T-helper 1 cell treated with Interleukin-12 subunit alpha and Interleukin-12 subunit beta and Interleukin-4 antibody, amounts not matched to agents 30 ng/mL and 1 ng/mL, for 36 hours (primary cell): Measurements from ENCODE around the gene ZNF316. TPM values are rescaled to one million over a fixed set of nuclear protein-coding genes. Genes with fewer than 3 reads are reported as not detected.
"Not testable (repeated sequence)": the region's sequence is repeated elsewhere in the genome, so short reads cannot be mapped to it uniquely, and the experiment has no call there.

Experiments used
- intact Hi-C: fragments of 100-400 bp; cut with micrococcal nuclease; formaldehyde crosslinking; loops from one replicate; pipeline ENCODE4 v1.15.1; 2024
- total RNA-seq: library from RNA; stranded (reverse); gene quantifications from 2 replicates; pipeline ENCODE4 v1.2.3, GENCODE V29; 2022

The ZNF316 gene
- total RNA-seq, 1 donor from 2014 or later, result 28.9 TPM

DNA sequence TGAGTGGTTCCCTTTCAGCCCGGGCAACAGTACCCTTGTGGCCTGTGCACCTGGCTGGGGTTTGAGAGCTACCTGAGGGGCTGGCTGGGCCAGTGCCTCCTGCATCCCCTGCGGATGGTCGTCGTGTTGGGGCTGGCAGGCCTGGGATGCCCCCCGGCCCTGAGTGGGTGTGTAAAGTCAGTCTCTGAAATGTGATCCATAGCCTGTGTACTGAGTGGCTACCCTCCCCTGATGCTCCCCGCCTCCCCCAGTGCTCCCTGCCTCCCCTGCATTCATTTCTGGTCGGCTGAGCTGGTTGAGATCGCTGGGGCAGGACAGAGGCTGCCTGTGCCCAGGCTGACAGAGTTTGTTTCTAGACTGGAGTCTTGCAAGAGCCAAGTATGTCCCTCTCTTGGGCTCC lies 9.3 kb downstream of the ZNF316 start:
- intact Hi-C loops, result no loop called here

DNA sequence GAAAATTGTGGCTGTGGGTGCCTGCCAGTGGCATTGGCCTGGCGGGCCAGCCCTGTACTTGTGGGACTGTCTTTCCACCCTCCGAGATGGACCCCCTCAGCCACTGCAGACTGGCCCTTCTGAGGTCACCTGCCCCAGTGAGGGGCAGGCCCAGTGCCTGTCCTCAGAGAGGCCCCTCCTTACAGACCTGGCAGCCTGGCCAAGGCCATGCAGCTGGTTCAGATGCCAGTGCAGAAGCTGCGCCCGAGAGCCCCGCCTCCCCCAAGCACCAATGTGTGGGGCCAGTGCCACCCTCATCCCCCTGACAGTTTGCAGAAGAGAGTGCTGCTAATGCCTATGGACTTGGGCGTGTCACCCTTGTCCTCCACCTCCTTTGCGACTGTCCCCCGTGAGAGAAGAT lies 10.0 kb downstream of the ZNF316 start:
- intact Hi-C loops, result no loop called here

DNA sequence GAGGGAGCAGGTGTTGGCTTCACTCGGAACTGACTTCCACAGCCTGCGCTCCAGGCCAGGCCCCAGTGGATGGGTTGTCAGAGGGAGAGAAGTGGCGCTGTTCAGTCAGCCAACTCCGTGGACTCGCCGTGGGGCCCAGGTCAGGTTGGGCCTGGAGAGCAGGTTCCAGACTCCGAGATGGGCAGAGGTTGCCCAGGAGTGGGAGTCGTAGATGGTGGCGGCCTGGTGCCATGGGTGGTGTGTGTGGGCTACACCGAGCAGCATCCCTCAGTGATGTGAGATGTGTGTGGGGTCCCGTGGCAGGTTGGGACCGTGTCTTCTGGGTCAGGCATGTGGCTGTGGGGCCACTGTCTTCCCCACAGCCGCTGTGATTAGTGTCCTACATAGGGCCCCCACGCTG lies 10.4 kb downstream of the ZNF316 start:
- intact Hi-C loops, result no loop called here

DNA sequence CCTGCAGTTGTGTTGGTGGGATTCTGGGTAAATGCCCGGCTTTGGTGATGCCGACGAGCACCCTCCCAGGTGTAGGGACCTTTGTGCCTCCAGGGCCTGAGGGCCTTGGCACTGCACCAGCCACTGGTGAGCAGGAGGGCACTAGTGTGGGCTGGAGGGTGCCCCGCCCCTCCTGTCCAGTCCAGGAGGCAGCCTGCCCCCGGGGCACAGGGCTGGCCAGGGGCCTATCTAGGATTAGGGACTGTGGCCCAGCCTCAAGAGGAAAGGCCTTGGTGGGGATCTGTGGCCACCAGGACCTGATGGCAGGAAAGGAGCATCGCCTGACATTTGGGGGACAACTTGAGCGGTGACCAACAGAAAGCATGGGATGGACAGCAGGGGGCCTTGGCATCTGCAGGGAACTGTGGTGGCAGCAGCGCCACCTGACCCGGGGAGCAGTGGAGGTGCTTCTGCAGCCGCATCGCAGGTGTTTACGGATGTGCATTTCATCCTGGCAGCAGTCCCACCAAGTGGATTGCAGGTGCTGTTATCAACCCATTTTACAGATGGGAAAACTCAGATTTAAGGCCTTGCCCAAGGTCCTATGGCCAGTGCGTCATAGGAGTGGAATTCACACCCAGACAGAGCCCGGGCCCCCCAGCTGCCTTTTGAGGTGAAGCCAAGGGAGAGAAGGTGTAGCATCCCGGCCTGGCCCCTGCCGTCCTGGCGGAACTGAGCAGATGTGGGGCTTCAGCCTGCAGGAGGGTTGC lies 11.1 kb downstream of the ZNF316 start:
- intact Hi-C loops, result no loop called here

DNA sequence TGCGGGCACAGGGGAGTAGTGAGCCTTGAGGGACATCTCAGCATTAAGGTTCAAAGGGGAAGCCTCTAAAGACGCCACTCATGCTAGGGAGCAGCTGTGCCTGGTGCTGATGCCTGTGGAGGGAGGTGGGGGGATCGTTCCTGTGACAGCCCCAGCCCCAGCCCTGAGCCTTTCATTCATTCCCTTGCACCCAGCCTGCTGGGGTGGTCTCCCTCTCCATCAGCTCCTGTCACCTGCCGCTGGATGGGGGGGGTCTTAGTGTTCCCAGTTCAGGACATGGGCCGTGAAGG lies 11.6 kb downstream of the ZNF316 start:
- intact Hi-C loops, result no loop called here

DNA sequence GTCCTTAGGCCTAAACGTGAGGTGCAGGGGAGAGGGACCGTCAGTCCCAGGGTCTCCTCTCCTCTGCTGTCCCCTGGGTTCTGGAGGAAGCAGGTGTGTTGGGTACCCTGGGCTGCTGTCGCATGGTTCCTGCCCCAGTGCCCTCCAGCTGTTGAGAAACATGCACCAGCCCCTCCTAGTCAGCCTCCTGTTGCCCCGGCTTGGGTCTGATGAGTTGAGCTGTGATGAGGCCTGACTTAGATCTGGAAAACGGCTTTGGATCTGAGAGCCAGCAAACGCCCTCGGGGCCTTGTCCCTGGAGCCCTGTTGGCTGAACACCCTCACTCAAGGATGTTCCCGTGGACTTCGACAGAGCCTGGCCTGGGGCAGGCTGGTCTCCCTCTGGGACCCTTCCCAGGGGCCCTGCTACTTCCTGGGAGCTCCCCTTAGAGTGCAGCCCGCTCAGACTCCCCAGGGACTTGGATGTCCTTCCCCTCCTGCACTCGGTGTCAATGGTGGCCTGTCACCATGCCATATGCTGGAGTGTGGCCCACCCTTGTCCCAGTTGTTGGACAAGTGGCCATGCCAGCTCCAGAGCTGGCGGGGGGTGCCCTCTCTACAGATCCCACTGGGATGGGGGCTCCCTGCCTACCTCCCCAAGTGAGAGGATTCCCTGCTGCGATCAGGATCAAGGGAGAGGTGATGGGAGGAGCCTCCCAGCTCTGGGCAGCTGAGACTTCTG lies 12.3 kb downstream of the ZNF316 start:
- intact Hi-C loops, result no loop called here

DNA sequence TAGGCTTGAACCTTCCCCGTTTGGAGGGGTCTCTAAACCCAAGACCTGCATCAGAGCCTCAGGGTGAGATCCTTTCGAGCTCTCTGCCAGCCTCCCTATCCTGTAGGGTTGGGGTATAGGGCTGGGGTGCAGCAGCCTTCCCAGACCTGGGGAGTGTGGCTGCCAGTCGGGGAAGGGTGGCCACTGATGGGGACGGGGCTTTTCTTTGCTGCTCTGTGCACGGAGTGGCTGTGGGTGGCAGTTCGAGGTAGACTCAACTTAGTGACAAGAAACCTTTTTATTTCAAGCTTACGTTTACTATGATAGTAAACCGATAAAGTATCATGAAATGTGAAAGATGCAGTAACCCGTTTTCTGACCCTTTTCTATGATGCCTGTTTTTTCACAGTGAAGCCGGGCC lies 13.0 kb downstream of the ZNF316 start:
- intact Hi-C loops, result no loop called here

DNA sequence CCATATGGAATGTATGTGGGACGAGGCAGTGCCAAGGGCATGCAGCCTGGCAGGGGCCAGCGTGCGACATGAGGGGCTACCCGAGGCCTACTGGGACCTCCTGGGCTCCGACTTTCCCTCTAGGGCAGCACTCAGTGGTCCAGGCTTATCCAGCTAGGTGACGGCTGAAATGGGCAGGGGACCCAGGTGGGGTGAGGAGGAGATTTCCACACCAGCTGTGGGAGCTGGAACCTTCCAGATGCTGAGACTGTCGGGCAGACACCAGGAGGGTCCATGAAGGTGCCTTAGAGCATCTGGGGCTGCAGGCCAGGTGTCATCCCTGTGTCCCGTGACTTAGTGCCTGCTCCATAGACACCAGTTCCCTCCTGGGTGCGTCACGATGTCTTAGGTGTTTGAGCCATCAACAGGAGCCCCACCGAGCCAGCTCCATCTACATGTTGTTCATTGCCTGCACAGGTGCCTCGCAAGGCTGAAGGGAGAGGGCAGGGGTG lies 13.4 kb downstream of the ZNF316 start:
- intact Hi-C loops, result no loop called here

DNA sequence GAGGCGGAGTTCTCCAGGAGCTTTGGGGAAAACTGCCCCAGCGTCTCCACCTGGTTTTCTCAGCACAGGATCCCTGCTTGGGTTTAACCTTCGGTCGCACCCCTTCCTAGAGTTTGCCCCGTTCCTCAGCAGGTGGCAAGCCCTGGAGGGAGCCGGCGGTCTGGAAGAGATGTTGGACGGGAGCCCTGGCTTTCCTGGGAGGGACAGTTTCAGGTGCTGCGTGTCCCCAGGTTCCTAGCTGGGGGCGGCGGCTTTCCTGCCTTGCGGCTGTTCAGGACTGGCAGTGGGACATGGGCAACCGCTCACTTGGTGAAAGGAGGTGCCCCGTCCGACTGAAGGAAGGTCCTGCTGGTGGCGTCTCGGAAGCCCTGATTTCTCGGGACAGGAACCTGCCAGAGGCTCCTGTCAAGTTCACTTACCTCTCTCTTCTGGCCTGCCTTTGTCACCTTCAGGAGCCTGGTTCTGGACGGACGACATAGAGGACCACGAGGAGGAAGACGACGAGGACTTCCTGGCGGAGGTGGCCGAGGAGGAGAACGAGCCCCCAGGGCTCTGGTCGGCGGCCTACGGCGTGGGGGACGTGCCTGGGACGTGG lies 14.8 kb downstream of the ZNF316 start:
- intact Hi-C loops, result no loop called here

DNA sequence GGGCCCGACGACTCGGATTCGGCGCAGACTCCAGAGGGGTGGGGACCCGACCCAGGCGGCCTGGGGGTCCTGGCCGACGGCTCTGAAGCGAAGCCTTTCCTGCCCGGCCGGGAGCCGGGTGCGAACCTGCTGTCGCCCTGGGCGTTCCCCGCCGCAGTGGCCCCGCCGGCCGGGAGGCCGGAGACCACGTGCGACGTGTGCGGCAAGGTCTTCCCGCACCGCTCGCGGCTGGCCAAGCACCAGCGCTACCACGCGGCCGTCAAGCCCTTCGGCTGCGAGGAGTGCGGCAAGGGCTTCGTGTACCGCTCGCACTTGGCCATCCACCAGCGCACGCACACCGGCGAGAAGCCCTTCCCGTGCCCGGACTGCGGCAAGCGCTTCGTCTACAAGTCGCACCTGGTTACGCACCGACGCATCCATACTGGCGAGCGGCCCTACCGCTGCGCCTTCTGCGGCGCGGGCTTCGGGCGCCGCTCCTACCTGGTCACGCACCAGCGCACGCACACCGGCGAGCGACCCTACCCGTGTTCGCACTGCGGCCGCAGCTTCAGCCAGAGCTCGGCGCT lies 15.4 kb downstream of the ZNF316 start:
- intact Hi-C loops, result no loop called here

DNA sequence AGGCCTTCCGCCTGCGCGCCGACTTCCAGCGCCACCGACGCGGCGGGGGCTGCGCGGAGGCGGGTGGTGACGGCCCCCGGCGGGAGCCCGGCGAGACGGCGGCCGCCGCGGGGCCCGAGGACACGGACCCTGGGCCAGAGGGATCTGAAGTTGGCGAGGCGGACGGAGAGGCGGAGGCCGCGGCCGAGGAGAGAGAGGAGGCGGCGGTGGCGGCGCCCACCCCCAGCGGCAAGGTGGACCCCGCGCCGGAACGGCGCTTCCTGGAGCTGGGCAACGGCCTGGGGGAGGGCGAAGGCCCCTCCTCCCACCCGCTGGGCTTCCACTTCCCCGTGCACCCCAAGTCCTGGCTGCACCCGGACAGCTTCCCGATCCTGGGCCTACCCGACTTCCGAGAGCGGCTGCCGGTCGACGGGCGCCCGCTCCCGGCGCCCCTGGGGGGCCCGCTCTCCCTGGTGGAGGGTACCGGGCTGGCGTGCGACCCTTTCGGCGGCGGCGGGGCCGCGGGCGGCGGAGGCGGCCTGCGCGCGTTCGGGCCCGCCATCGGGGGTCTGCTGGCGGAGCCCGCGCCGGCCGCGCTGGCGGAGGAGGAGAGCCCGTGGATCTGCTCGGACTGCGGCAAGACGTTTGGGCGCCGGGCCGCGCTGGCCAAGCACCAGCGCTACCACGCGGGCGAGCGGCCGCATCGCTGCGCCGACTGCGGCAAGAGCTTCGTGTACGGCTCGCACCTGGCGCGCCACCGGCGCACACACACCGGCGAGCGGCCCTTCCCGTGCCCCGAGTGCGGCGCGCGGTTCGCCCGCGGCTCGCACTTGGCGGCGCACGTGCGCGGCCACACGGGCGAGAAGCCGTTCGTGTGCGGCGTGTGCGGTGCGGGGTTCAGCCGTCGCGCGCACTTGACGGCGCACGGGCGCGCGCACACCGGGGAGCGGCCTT lies 16.2 kb downstream of the ZNF316 start:
- intact Hi-C loops, result no loop called here

DNA sequence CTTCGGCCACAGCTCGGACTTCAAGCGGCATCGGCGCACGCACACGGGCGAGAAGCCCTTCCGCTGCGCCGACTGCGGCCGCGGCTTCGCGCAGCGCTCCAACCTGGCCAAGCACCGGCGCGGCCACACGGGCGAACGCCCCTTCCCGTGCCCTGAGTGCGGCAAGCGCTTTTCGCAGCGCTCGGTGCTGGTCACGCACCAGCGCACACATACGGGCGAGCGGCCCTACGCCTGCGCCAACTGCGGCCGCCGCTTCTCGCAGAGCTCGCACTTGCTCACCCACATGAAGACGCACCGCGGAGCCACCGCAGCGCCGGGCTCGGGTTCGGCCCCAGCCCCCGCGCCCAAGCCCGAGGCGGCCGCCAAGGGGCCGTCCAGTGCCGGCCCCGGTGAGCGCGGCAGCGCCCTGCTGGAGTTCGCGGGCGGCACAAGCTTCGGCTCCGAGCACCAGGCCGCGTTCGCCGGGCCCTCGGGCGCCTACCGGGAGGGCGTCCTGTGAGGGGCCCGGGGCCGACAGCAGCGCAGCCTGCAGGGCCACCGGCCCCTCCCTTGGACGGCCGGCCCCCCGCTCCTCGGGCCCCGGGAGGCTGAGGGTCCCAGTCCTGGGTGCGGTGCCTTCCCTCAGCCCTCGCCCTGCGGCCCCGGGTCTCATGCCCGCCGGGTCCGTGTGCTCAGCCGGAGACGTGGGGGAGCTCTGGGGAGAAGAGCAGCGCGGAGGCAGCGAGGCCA lies 17.2 kb downstream of the ZNF316 start:
- intact Hi-C loops, result no loop called here

DNA sequence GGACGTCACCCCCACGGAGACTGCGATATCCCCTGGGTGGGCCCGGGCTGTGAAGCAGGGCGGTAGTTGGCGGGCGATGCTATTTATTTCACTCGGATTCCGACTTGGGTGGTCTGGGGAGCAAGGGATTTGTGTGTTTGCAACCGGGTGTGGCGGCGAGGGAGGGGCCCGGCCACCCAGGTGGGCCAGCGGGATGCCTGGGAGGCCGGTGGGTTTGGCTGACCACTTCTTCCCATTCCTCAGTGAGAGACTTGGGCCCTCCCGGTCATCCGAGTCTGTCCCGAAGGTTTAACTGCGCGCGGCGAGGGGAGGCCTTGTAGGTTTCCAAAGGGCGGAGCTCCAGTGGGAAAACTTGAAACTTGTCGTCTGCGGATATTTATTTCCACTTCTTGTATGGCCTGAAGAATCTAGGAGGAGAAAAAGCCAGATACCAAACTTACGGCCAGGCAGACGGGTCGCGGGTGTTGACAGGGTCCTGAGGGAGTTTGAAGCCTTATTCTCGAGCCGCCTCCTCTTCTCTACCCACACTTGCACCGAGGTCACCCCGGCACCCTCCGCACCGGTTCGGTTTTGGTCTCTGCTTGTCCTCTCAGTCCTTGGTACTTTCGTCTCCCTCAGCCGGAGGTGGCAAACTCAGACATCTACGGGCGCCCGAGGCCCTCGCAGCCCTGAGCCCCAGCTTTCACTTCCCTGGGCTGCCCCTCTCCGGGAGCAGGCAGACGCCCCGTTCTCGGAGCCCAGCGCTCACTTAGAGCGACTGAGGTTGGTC lies 17.9 kb downstream of the ZNF316 start:
- intact Hi-C loops, result no loop called here

DNA sequence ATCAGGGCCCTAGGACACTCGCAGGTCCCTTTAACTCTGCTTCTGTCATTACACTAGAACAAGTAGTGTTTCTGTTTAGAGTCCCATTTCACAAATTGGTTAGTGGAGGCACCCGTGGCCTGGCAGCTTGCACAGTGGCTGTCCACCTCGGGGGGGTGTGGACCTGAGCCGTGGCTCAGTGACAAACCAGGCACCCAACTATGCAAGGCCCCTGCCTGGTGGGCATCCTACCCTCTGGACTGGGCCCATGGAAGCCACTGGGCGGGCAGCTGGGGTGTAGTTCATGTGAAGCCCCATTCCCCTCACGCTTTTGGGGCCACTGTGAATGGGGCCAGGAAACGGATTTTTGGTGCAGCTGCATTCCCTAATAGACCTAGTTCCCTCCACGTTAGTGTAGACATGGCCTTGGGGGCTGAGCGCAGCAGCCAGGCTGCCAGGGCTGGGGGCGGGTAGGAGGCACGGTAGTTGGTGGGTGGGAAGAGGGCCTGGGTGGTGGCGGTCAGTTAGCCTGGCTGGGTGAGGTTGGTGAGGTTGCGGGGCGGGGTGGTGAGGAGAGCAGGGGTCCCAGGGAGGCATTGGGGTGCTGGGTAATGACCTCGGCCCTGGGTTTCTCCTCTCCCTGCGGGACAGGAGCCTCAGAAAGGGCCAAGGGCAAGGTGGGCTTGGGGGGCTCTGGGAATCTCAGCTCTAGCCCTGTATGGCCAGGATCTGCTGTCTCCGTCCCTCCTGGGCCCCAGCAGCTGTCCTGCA lies 18.7 kb downstream of the ZNF316 start:
- intact Hi-C loops, result no loop called here

DNA sequence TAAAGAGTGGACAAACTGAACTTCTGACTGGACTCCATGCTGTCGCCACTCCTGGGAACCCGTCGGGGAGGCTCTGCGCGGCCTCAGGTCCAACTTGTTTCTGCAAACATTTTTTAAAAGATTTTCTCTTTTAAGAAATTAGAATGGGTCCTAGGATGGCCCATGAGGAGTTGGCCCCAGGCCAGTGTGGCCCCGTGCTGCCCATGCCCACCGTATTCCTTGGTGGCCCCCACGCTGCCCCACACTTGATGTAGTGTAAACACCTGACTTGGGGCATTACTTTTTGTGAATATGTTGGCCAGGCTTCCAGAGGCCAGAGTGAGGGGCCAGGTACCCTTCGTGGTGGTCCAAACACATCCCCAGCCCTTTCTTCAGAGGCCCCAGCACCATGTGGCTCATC lies 19.3 kb downstream of the ZNF316 start:
- intact Hi-C loops, result no loop called here

DNA sequence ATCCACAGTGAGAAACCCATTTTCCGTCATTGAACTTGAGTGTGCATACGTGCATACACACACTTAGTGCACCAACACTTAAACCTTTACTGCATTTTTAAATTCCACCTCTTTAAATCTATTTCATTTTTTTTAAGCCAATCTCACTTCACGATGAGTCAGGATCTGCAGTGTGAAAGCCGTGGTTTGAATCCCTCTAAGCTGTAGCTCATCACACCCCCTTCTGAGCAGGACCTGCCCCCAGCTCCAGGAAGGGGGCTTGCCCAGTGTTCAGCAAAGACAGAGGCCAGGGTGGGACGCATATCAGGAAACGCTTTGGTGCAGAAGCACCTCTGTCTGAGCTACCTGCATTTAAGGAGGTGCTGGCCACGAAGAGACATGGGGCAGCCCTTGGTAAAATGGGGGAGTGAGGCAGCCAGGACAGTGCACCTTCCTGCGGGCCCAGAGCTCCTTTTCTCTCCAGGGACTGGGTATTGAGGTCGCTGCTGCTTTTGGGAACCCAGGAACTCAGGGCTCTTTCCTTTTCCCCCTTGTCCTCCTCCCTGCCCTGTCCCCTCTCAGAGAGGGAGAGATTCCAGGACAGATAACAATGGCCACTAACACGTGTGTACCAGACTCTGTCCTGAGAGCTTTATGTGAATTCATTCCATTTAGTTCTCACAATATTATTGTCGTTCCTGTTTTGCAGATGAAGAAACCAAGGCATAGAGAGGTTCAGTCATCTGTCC lies 21.7 kb downstream of the ZNF316 start:
- intact Hi-C loops, result no loop called here

DNA sequence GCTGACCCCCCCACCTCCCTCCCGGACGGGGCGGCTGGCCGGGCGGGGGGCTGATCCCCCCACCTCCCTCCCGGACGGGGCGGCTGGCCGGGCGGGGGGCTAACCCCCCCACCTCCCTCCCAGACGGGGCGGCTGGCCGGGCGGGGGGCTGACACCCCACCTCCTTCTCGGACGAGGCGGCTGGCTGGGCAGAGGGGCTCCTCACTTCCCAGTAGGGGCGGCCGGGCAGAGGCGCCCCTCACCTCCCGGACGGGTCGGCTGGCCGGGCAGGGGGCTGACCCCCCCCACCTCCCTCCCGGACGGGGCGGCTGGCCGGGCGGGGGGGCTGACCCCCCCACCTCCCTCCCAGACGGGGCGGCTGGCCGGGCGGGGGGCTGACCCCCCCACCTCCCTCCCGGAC lies 33.7 kb downstream of the ZNF316 start:
- intact Hi-C loops, result not testable (repeated sequence)

DNA sequence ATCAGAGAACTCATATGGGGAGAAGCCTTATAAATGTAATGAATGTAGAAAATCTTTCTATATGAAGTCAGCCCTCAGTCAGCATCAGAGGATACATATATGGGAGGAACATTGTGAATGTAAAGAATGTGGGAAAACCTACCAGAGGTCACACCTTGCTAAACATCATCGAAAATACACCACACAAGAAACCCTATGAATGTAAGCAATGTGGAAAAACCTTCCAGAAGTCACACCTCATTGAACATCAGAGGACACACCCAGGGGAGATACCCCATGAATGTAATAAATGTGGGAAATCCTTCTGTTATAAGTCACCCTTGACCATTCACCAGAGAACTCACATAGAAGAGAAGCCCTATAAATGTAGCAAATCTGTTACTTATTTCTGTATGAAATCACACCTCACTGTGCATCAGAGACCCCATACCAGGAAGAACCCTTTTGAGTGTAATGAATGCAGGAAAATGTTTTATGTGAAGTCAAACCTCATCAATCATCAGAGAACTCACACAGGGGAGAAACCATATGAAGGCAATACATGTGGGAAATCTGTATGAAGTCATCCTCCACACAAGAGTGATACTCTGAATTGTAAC lies 38.8 kb downstream of the ZNF316 start:
- intact Hi-C loops, result no loop called here
